ENCODE results near the gene TBC1D5. TPM values are rescaled to one million over a fixed set of nuclear protein-coding genes. Genes with fewer than 3 reads are reported as not detected.

The TBC1D5 gene
- total and polyA plus RNA-seq, 2 of the 8 experiments (the other 6 are each of a cell fraction or from before 2014, with no cell fraction given) = 11.0 to 22.9 TPM

DNA sequence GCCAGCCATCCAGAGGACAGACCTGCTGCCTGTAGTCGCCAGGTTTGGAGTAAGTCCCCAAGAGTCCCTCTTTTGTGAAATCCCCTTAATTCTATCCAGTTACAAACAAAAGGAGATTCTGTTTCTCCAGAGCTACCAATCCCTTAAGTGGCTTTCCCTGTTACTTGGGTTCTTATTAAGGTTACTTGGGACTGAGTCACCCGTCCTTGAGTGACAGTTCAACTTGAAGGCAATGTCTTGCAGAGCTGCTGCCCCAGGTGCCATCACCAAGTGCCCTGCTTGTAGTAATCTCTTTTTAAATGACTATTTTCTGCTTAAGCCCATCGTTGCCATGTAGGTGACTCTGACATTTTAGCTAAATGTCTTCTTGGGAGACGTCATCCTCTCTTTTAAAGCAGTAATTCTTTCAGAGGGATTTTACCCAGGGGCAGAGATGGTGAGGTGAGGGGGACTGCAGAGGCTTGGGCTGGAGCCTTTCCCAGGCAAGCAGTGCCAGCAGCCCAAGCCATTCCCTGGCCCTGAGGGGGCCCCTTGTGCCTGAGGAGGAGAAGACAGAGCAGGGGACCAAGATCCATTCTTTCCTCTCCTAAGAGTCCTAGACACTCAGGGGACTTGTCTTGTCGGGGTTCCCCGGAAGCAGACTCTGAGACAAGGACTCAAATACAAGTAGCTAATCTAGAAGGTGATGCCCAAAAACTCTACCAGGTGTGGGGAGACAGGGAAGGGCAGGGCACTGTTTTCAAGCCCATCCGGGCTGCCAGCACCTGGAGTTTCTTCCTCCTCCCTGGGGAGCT lies 604.0 kb downstream of the TBC1D5 start:
- H3K18ac ChIP-seq (ENCODE audit: extremely low read depth, low read length) = no peak overlapping the region
- no peak overlapping the region for H3K23ac ChIP-seq (ENCODE audit: insufficient read length)
- H2AK5ac ChIP-seq (ENCODE audit: low read depth, low read length) = no peak overlapping the region
- no peak overlapping the region for H3K4ac ChIP-seq (replicated peaks; ENCODE audit: insufficient read length, low read depth, low read length)
- 91% methylated on average over 7 of the region's 7 CpGs; no CpG with 5 or more reads in 1 of the 2 experiments for WGBS, 2 experiments (ENCODE audit: extremely low coverage in 1 of 2, insufficient coverage in 1 of 2, insufficient read length in 1 of 2, insufficient replicate concordance in 2 of 2, low coverage in 1 of 2, low lambda C conversion rate in 2 of 2, missing lambda C conversion rate in 1 of 2)
- H4K91ac ChIP-seq (replicated peaks; ENCODE audit: insufficient read length, low read length) = no peak overlapping the region
- CTCF ChIA-PET (ENCODE audit: partially characterized antibody) = interaction anchor here (0.6 to 1.7 kb wide), 6 partner anchors 10 to 219 kb away, joined by 3 to 4 read pairs (median 3); no protein-coding TSS in a partner anchor
- H2BK20ac ChIP-seq (ENCODE audit: low read length) = no peak overlapping the region
- no peak overlapping the region for H3K14ac ChIP-seq (ENCODE audit: insufficient read length)
- no peaks in the 10 kb centered on the region for H4K20me1 ChIP-seq (replicated peaks in 1 of 2; ENCODE audit: control insufficient read depth in 1 of 2, insufficient read depth in 2 of 2, low read length in 2 of 2)
- no peaks in the 10 kb centered on the region for H3K79me2 ChIP-seq (ENCODE audit: control insufficient read depth in 1 of 2, insufficient read depth in 2 of 2, low read length in 2 of 2)
- H3K9me3 ChIP-seq (ENCODE audit: insufficient read depth in 2 of 2, low read depth in 1 of 2, low read length in 1 of 2) = 0 out of 4 replicates have a peak, but pooled peaks cover 0 to 4% of the 10 kb centered on the region in 2 experiments
- H2BK15ac ChIP-seq (ENCODE audit: low read length) = no peak overlapping the region
- H4K8ac ChIP-seq (ENCODE audit: extremely low read depth, insufficient read depth, low read length) = no peak overlapping the region
- H3K27ac ChIP-seq (ENCODE audit: low read depth, low read length) = no peak overlapping the region
- no peaks in the 10 kb centered on the region for H3K36me3 ChIP-seq (ENCODE audit: control insufficient read depth in 2 of 4, insufficient read depth in 4 of 4, low read length in 3 of 4)
- TF ChIP-seq SP2 (IDR thresholded peaks at IDR 0.05; ENCODE audit: low read length) = no peak
- peak; percentile 3 to 33; a peak in 3 of 4 replicates for TF ChIP-seq RAD21 (IDR thresholded peaks at IDR 0.05 in 1 of 2, conservative IDR thresholded peaks at IDR 0.05 in 1 of 2; ENCODE audit: low read depth in 2 of 2, low read length in 2 of 2)
- no peak overlapping the region for H3K9ac ChIP-seq (replicated peaks in 1 of 4; ENCODE audit: extremely low read depth in 1 of 4, low read depth in 3 of 4, low read length in 3 of 4)
- no peak overlapping the region for H3K56ac ChIP-seq (replicated peaks; ENCODE audit: insufficient read length, low read depth, low read length)
- H3K4me3 ChIP-seq (ENCODE audit: extremely low read depth in 1 of 4, insufficient read depth in 2 of 4, low read depth in 3 of 4, low read length in 4 of 4) = no peak overlapping the region
- FAIRE-seq = no peak
- no peak overlapping the region for H2BK120ac ChIP-seq (replicated peaks; ENCODE audit: low read depth, low read length)
- H2BK12ac ChIP-seq (ENCODE audit: low read depth, low read length) = no peak overlapping the region
- H3K27me3 ChIP-seq (replicated peaks in 1 of 4; ENCODE audit: control insufficient read depth in 3 of 4, extremely low read depth in 1 of 4, insufficient read depth in 3 of 4, low read length in 3 of 4) = no peaks in the 10 kb centered on the region
- no peak for DNase-seq (ENCODE audit: low read depth in 1 of 2, low spot score in 2 of 2)
- no peak overlapping the region for H2BK5ac ChIP-seq (ENCODE audit: low read depth, low read length)
- no peaks in the 10 kb centered on the region for H3K23me2 ChIP-seq (ENCODE audit: low read depth, low read length)
- H3K4me1 ChIP-seq (replicated peaks in 1 of 4; ENCODE audit: control insufficient read depth in 3 of 4, insufficient read depth in 4 of 4, low read length in 3 of 4) = peaks cover 0 to 5% (median 0%) of the 10 kb centered on the region in 4 experiments; a peak in 3 of 7 replicates
- H4K5ac ChIP-seq (ENCODE audit: insufficient read length, low read depth, low read length) = no peak overlapping the region
- no peak overlapping the region for H3K4me2 ChIP-seq (ENCODE audit: insufficient read depth in 1 of 2, low read depth in 2 of 2, low read length in 2 of 2)
- no peak overlapping the region for H2AFZ ChIP-seq (ENCODE audit: low read length)
- POLR2A ChIA-PET (ENCODE audit: partially characterized antibody) = no interaction called here
- no peaks in the 10 kb centered on the region; the same call in 1 of the 2 replicates for H3K79me1 ChIP-seq (ENCODE audit: low read depth, low read length)
